ENCODE measurements around the gene YTHDC1. TPM values are rescaled to one million over a fixed set of nuclear protein-coding genes. Genes with fewer than 3 reads are reported as not detected.
A peak's percentile ranks its signal among the peaks of the same experiment; 100 is the strongest.

YTHDC1 gene
- polyA plus RNA-seq, 2 donors = 38.5 to 45.2 TPM

DNA sequence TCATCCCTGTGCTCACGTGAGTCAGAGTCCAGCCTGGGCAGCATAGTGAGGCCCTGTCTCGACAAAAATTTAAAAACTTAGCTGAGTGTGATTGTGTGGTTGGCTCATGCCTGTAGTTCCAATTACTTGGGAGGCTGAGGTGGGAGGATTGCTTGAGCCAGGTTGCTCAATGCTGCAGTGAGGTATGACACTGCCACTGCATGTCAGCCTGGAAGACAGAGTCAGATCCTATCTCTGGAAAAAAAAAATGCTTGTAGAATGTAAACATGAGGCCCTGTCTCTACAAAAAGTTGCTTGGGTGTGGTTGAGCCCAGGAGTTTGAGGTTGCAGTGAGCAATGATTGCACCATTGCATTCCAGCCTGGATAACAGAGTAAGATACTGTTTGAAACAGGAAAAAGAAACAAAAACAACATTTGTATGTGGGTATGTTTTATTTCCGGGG lies 11.3 kb upstream of the YTHDC1 start:
- H3K27ac ChIP-seq (ENCODE audit: low read depth in 2 of 2, low read length in 1 of 2) = peak overlapping the region in 1 of 2 donors; percentile 26
- H3K27me3 ChIP-seq (ENCODE audit: control insufficient read depth in 1 of 2, insufficient read depth in 2 of 2, low read length in 2 of 2) = no peaks in the 10 kb centered on the region
- WGBS, 2 donors = 80 to 81% methylated on average over 3 of the region's 3 CpGs
- no peaks in the 10 kb centered on the region for H3K36me3 ChIP-seq (ENCODE audit: control insufficient read depth in 2 of 2, insufficient read depth in 2 of 2, low read length in 1 of 2)
- no peaks in the 10 kb centered on the region for H3K4me1 ChIP-seq (ENCODE audit: control insufficient read depth in 2 of 2, insufficient read depth in 2 of 2, low read length in 1 of 2)
- H3K9me3 ChIP-seq (ENCODE audit: control insufficient read depth in 2 of 2, insufficient read depth in 1 of 2, low read depth in 1 of 2, low read length in 1 of 2) = no peaks in the 10 kb centered on the region
- no peak overlapping the region for H3K4me3 ChIP-seq (ENCODE audit: low read depth in 1 of 2, low read length in 2 of 2)

DNA sequence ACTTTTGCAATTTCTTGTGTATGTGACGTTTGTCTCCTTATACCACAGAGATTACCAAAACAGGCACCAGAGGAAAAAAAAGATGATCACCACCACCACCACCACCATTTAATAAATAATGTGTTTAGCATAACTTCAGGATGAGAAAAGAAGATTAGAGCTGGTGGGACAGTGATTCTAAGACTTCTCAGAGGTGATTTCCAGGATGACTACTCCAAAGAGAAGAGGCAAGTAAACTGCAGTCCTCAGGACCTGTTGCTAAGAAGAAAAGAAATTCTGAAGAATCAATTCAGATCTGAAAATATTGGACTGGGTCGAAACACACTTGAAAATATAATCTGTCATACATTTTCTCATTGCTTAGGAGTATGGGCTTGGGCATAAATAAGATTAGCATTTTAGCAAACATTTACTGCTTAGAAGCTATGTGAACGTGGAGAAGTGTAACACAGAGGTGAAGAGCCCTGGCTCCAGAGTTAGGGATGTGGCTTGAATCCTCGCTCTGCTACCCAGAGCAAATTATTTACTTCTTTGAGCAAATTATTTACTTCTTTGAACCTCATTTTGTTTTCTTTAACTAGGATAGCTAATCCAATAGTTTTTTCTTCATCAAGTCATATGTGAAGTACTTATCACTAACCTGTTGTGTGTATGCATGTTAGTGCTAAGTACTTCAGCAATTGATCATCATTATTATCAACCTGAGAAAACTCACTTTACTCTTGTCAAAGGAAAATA lies 10.5 kb upstream of the YTHDC1 start:
- Histone ChIP-seq H3K27me3 (ENCODE audit: control insufficient read depth in 1 of 2, insufficient read depth in 2 of 2, low read length in 2 of 2) (no peaks in the 10 kb centered on the region), H3K9me3 (ENCODE audit: control insufficient read depth in 2 of 2, insufficient read depth in 1 of 2, low read depth in 1 of 2, low read length in 1 of 2) (no peaks in the 10 kb centered on the region), H3K4me3 (ENCODE audit: low read depth in 1 of 2, low read length in 2 of 2) (no peak overlapping the region), H3K27ac (ENCODE audit: low read depth in 2 of 2, low read length in 1 of 2) (no peak overlapping the region), H3K36me3 (ENCODE audit: control insufficient read depth in 2 of 2, insufficient read depth in 2 of 2, low read length in 1 of 2) (no peaks in the 10 kb centered on the region), H3K4me1 (ENCODE audit: control insufficient read depth in 2 of 2, insufficient read depth in 2 of 2, low read length in 1 of 2) (no peaks in the 10 kb centered on the region)
- 74 to 89% methylated on average over 4 of the region's 4 CpGs for WGBS, 2 donors

DNA sequence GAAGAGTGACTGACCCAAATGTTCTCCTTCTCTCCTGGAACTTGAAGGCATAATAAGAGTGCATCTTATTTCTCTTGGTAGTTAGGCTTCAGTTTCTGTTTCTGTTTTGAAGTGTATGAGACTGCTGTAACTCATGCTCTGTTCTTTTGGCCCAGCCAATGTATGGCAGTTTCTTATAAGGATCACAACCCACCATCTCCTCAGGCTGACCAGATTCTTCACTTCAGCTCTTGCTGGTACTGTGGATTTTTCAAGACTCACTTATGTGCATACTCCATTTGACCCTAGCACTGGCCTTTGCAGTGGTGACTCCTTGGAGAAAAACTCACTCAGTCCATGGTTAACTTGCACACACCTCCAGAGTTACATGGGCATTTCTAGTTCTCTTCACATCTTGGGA lies 9.6 kb upstream of the YTHDC1 start:
- Histone ChIP-seq H3K36me3 (ENCODE audit: control insufficient read depth in 2 of 2, insufficient read depth in 2 of 2, low read length in 1 of 2) (no peaks in the 10 kb centered on the region), H3K4me3 (ENCODE audit: low read depth in 1 of 2, low read length in 2 of 2) (no peak overlapping the region), H3K27me3 (ENCODE audit: control insufficient read depth in 1 of 2, insufficient read depth in 2 of 2, low read length in 2 of 2) (no peaks in the 10 kb centered on the region), H3K4me1 (ENCODE audit: control insufficient read depth in 2 of 2, insufficient read depth in 2 of 2, low read length in 1 of 2) (no peaks in the 10 kb centered on the region), H3K9me3 (ENCODE audit: control insufficient read depth in 2 of 2, insufficient read depth in 1 of 2, low read depth in 1 of 2, low read length in 1 of 2) (no peaks in the 10 kb centered on the region), H3K27ac (ENCODE audit: low read depth in 2 of 2, low read length in 1 of 2) (no peak overlapping the region)

DNA sequence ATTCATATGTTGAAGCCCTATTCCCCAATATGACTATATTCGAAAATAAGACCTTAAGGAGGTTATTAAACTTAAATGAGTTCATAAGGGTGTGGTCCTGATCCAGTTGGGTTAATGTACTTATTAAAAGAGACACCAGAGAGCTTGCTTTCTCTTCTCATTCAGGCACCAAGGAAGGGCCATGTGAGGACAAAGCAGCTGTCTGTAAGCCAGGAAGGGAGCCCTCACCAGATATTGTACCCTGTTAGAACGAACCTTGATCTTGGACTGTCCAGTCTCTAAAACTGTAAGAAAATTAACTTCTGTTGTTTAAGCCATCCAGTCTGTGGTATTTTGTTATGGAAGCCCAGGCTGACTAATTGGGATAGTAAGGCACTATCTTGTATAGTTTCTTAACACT lies 9.1 kb upstream of the YTHDC1 start:
- H3K36me3 ChIP-seq (ENCODE audit: control insufficient read depth in 2 of 2, insufficient read depth in 2 of 2, low read length in 1 of 2) = no peaks in the 10 kb centered on the region
- no peaks in the 10 kb centered on the region for H3K9me3 ChIP-seq (ENCODE audit: control insufficient read depth in 2 of 2, insufficient read depth in 1 of 2, low read depth in 1 of 2, low read length in 1 of 2)
- H3K27ac ChIP-seq (ENCODE audit: low read depth in 2 of 2, low read length in 1 of 2) = no peak overlapping the region
- no peaks in the 10 kb centered on the region for H3K27me3 ChIP-seq (ENCODE audit: control insufficient read depth in 1 of 2, insufficient read depth in 2 of 2, low read length in 2 of 2)
- H3K4me1 ChIP-seq (ENCODE audit: control insufficient read depth in 2 of 2, insufficient read depth in 2 of 2, low read length in 1 of 2) = no peaks in the 10 kb centered on the region
- no peak overlapping the region for H3K4me3 ChIP-seq (ENCODE audit: low read depth in 1 of 2, low read length in 2 of 2)
- WGBS, 2 donors = 74 to 83% methylated on average over 2 of the region's 2 CpGs

DNA sequence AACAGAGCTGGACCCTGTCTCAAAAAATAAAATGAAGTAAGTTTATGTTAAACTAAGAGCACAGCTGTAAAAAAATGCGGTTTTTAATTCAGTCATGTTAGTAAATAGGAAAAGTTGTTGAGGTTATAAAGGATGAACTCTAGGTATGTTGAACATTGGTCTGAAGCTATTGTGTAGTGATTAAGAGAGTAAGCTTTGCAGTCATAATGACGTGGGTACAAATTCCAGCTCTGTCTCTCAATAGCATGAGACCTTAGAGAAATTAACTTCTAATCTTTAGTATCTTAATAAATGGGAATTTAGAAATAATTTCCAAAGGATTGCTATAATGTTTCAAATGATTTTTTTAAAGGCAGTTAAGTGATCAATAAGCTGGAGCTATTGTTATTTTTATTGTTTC lies 2.9 kb upstream of the YTHDC1 start:
- H3K27ac ChIP-seq (ENCODE audit: low read depth in 2 of 2, low read length in 1 of 2) = no peak overlapping the region
- WGBS, 2 donors = 79 to 80% methylated on average over 2 of the region's 2 CpGs

DNA sequence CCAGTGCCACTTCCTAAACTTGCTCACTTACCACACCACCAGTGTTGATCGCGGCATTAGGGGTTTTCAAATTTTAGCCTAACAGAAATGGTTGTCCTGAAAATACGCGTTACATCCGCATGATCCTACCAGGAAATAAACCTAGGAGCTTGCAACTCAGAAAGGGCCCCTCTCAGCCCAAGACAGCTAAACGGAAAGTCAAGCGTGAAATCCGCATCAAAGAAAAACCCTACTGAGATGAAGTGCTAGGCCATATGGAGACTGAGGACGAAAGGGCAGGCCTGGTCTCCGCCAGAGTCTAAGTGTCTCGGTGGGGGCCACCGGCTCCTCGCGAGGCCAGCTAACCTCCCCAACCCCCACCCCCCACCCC lies 626 bp downstream of the YTHDC1 start:
- H3K4me1 ChIP-seq (ENCODE audit: control insufficient read depth in 2 of 2, insufficient read depth in 2 of 2, low read length in 1 of 2) = peaks cover 0 to 3% of the 10 kb centered on the region in 2 donors
- H3K27me3 ChIP-seq (ENCODE audit: control insufficient read depth in 1 of 2, insufficient read depth in 2 of 2, low read length in 2 of 2) = no peaks in the 10 kb centered on the region
- H3K4me3 ChIP-seq (ENCODE audit: low read depth in 1 of 2, low read length in 2 of 2) = peak overlapping the region; percentile 86 to 100
- no peaks in the 10 kb centered on the region for H3K9me3 ChIP-seq (ENCODE audit: control insufficient read depth in 2 of 2, insufficient read depth in 1 of 2, low read depth in 1 of 2, low read length in 1 of 2)
- H3K27ac ChIP-seq (ENCODE audit: low read depth in 2 of 2, low read length in 1 of 2) = peak overlapping the region; percentile 98 to 100
- no peaks in the 10 kb centered on the region for H3K36me3 ChIP-seq (ENCODE audit: control insufficient read depth in 2 of 2, insufficient read depth in 2 of 2, low read length in 1 of 2)
- WGBS, 2 donors = 0 to 1% methylated on average over 12 to 14 of the region's 14 CpGs

More for the DNA sequence above, 2.9 kb upstream of the YTHDC1 start:
- H3K4me3 ChIP-seq (ENCODE audit: low read depth in 1 of 2, low read length in 2 of 2) = no peak overlapping the region
- no peaks in the 10 kb centered on the region for H3K4me1 ChIP-seq (ENCODE audit: control insufficient read depth in 2 of 2, insufficient read depth in 2 of 2, low read length in 1 of 2)
- no peaks in the 10 kb centered on the region for H3K27me3 ChIP-seq (ENCODE audit: control insufficient read depth in 1 of 2, insufficient read depth in 2 of 2, low read length in 2 of 2)
- H3K9me3 ChIP-seq (ENCODE audit: control insufficient read depth in 2 of 2, insufficient read depth in 1 of 2, low read depth in 1 of 2, low read length in 1 of 2) = no peaks in the 10 kb centered on the region
- no peaks in the 10 kb centered on the region for H3K36me3 ChIP-seq (ENCODE audit: control insufficient read depth in 2 of 2, insufficient read depth in 2 of 2, low read length in 1 of 2)

DNA sequence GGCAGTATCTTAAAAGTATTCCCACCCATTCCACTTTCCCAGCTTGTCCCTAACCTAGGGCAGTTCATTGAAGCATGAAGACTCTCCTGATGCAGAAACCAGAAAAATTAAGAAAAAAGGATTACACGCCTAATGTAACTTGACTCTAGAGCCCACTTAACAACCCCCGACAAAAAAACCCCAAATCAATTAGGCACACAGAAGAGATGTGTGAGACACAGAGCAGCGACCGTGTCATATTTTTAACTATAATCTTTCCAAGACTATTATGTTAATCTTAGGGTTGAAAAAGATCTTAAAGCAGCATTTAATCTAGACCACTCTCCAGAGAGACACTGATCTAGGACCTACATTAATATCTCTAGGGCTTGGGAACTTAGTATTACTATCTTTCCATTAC lies 1.3 kb downstream of the YTHDC1 start:
- peaks cover 0 to 3% of the 10 kb centered on the region in 2 donors for H3K4me1 ChIP-seq (ENCODE audit: control insufficient read depth in 2 of 2, insufficient read depth in 2 of 2, low read length in 1 of 2)
- peak overlapping the region; percentile 86 to 100 for H3K4me3 ChIP-seq (ENCODE audit: low read depth in 1 of 2, low read length in 2 of 2)
- no peaks in the 10 kb centered on the region for H3K27me3 ChIP-seq (ENCODE audit: control insufficient read depth in 1 of 2, insufficient read depth in 2 of 2, low read length in 2 of 2)
- H3K36me3 ChIP-seq (ENCODE audit: control insufficient read depth in 2 of 2, insufficient read depth in 2 of 2, low read length in 1 of 2) = no peaks in the 10 kb centered on the region
- H3K9me3 ChIP-seq (ENCODE audit: control insufficient read depth in 2 of 2, insufficient read depth in 1 of 2, low read depth in 1 of 2, low read length in 1 of 2) = no peaks in the 10 kb centered on the region
- WGBS, 2 donors = 2 to 3% methylated on average over 4 of the region's 4 CpGs
- no peak overlapping the region for H3K27ac ChIP-seq (ENCODE audit: low read depth in 2 of 2, low read length in 1 of 2)

DNA sequence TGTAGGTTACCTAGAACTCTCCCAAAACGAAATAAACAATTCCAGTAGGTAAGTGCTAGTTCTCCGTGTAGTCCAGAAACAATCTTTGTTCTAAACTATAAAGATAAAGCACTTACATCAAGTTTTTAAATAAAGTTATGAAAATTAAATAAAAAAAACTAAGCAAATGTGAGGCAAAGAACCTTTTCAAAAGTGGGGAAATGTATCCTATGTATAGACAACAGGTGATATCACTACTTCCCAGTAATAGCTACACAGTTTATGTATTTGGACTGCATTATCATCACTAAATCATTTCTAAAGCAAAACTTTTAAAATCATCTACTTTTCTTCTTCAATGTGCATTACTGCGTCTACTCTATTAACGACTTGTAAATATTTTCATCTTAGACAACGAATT lies 2.0 kb downstream of the YTHDC1 start:
- H3K36me3 ChIP-seq (ENCODE audit: control insufficient read depth in 2 of 2, insufficient read depth in 2 of 2, low read length in 1 of 2) = no peaks in the 10 kb centered on the region
- H3K4me1 ChIP-seq (ENCODE audit: control insufficient read depth in 2 of 2, insufficient read depth in 2 of 2, low read length in 1 of 2) = peaks cover 0 to 3% of the 10 kb centered on the region in 2 donors
- H3K27ac ChIP-seq (ENCODE audit: low read depth in 2 of 2, low read length in 1 of 2) = no peak overlapping the region
- H3K9me3 ChIP-seq (ENCODE audit: control insufficient read depth in 2 of 2, insufficient read depth in 1 of 2, low read depth in 1 of 2, low read length in 1 of 2) = no peaks in the 10 kb centered on the region
- peak overlapping the region in 1 of 2 donors; percentile 86 for H3K4me3 ChIP-seq (ENCODE audit: low read depth in 1 of 2, low read length in 2 of 2)
- no peaks in the 10 kb centered on the region for H3K27me3 ChIP-seq (ENCODE audit: control insufficient read depth in 1 of 2, insufficient read depth in 2 of 2, low read length in 2 of 2)
- 12% methylated on average over 5 of the region's 5 CpGs for WGBS, 2 donors

DNA sequence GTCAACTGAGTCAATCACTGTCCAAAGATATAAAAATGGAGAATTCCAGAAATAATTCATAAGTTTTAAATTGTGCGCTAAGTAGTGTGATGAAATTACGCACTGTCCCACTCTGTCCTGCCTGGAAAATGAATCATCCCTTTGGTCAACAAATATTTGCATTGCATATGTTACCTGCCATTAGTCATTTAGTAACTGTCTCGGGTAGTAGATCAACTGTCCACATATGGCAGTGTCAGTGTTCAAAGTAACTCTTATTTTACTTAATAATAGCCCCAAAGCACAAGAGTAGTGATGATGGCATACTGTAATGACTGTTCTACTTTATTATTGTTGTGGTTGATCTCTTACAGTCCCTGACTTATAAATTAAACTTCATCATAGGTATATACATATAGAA lies 3.4 kb downstream of the YTHDC1 start:
- H3K9me3 ChIP-seq (ENCODE audit: control insufficient read depth in 2 of 2, insufficient read depth in 1 of 2, low read depth in 1 of 2, low read length in 1 of 2) = no peaks in the 10 kb centered on the region
- no peak overlapping the region for H3K27ac ChIP-seq (ENCODE audit: low read depth in 2 of 2, low read length in 1 of 2)
- H3K36me3 ChIP-seq (ENCODE audit: control insufficient read depth in 2 of 2, insufficient read depth in 2 of 2, low read length in 1 of 2) = no peaks in the 10 kb centered on the region
- no peaks in the 10 kb centered on the region for H3K27me3 ChIP-seq (ENCODE audit: control insufficient read depth in 1 of 2, insufficient read depth in 2 of 2, low read length in 2 of 2)
- peak overlapping the region in 1 of 2 donors; percentile 86 for H3K4me3 ChIP-seq (ENCODE audit: low read depth in 1 of 2, low read length in 2 of 2)
- peaks cover 0 to 3% of the 10 kb centered on the region in 2 donors for H3K4me1 ChIP-seq (ENCODE audit: control insufficient read depth in 2 of 2, insufficient read depth in 2 of 2, low read length in 1 of 2)
- WGBS, 2 donors = 72 to 76% methylated on average over 3 of the region's 3 CpGs

DNA sequence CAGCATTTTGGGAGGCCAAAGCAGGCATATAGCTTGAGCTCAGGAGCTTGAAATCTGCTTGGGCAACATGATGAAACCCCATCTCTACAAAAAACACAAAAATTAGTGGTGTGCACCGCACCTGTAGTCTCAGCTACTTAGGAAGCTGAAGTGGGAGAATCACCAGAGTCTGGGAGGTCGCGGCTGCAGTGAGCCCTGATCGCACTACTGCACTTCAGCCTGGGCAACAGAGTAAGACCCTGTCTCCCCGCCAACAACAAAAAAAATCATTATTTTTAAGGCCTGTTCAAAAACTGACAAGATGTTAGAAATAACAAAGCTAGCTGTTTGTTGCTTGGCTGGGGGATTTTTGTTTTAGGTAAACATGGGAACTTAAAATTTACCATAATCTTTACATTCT lies 5.1 kb downstream of the YTHDC1 start:
- WGBS, 2 donors = 96 to 97% methylated on average over 5 of the region's 5 CpGs
- Histone ChIP-seq H3K4me1 (ENCODE audit: control insufficient read depth in 2 of 2, insufficient read depth in 2 of 2, low read length in 1 of 2) (peaks cover 0 to 3% of the 10 kb centered on the region in 2 donors), H3K4me3 (ENCODE audit: low read depth in 1 of 2, low read length in 2 of 2) (no peak overlapping the region), H3K27me3 (ENCODE audit: control insufficient read depth in 1 of 2, insufficient read depth in 2 of 2, low read length in 2 of 2) (no peaks in the 10 kb centered on the region), H3K36me3 (ENCODE audit: control insufficient read depth in 2 of 2, insufficient read depth in 2 of 2, low read length in 1 of 2) (no peaks in the 10 kb centered on the region), H3K27ac (ENCODE audit: low read depth in 2 of 2, low read length in 1 of 2) (no peak overlapping the region), H3K9me3 (ENCODE audit: control insufficient read depth in 2 of 2, insufficient read depth in 1 of 2, low read depth in 1 of 2, low read length in 1 of 2) (no peaks in the 10 kb centered on the region)
